NT2/D1 (cell line): Measurements from ENCODE around the gene ERC2.

ENCODE experiments used
- SUZ12 ChIP-seq: IDR thresholded peaks from 2 replicates; pipeline ENCODE4 v1.6.1; 2011; ENCODE audit not compliant: insufficient read length, insufficient read depth; ENCODE audit errors: extremely low read depth
- ZNF274 ChIP-seq: IDR thresholded peaks from 2 replicates; pipeline ENCODE4 v1.6.1; 2011; ENCODE audit warnings: mild to moderate bottlenecking, low read depth, low read length

DNA sequence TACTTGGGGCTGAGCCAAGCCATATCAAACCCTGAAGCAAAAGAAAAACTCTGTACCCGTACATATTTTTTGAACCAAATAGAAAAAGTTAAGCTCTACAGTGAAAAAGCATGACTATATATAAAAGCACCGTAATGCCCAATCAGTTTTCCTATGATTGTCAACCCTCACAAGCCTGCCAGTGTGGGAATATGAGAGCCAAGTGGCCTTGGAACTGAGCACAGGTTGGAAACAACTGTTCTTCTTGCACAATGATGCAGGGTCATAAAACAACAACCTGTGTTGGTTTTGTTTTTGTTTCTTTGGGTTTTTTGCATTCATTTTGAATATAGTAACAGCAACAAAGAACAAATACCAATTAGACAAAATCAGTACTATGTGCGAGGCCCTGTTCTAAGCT, 3.5 kb upstream of the ERC2 start:
- TF ChIP-seq SUZ12 (no peak), ZNF274 (no peak)
